Erythroblast (primary cell): ENCODE measurements around the gene MYO1B.

Experiments
- GATA1 ChIP-seq: IDR thresholded peaks from 2 replicates; pipeline ENCODE4 v1.6.1; 2011; ENCODE audit warnings: low read depth, mild to moderate bottlenecking, control low read depth, low read length, moderate library complexity
- POLR2A ChIP-seq: IDR thresholded peaks from 2 replicates; pipeline ENCODE4 v1.6.1; 2011; ENCODE audit warnings: mild to moderate bottlenecking, low read length

DNA sequence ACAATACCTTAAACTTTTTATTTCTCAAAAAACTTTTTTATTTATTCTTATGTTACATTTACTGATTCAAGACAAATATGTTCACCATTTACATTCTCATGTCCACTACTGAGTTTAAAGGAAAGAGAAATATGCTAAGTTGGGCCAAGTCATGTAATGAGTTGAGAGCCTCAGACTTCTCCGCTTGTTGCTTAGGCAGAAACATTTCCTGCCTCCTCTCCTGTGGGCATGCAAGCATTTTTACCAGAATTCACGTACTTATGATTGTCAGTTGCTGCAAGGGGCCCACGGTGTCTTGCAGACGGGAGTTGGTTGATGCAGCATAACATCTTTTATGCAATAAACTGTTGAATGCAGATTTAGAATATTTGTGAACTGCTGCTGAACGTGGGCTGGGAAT is 51.8 kb downstream of the MYO1B start:
- no peak for TF ChIP-seq POLR2A
- TF ChIP-seq GATA1 = no peak
